ENCODE data around the gene RAB8A.

The RAB8A gene

DNA sequence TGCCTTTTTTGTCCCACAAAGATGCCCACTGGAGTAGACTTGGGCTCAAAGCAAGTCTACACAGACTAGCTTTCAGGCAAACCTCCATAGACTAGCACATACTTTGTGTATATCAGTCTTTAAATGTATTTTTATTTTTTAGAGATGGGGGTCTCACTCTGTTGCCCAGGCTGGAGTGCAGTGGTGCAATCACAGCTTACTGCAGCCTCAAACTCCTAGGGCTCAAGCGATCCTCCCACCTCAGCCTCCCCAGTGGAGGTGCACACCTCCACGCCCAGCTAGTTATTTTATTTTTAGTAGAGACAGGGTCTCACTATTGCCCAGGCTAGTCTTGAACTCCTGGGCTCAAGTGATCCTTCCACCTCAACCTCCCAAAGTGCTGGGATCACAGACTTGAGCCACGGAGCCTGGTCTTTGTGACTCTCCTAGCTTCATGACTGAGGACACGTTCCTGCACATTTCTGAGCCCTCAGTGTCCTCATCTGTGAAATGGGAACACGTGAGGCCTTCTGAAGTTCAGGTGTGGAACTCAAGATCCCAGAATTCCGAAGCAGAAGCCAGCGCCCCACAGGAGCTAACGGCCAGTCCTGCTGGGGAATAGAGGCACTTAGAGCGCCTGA lies 40.5 kb upstream of the RAB8A start:
- Histone ChIP-seq H3K4me1 (ENCODE audit: control insufficient read depth, insufficient read depth, low read length) (peaks cover 65% of the 10 kb centered on the region), H3K27me3 (ENCODE audit: control insufficient read depth in 1 of 2, insufficient read depth in 2 of 2, low read length in 2 of 2) (no peaks in the 10 kb centered on the region), H3K36me3 (ENCODE audit: control insufficient read depth in 2 of 2, insufficient read depth in 2 of 2, low read length in 2 of 2) (peaks cover 10 to 16% of the 10 kb centered on the region in 2 donors), H3K9me3 (ENCODE audit: control insufficient read depth in 2 of 2, low read length in 2 of 2) (no peaks in the 10 kb centered on the region), H3K9ac (ENCODE audit: low read length in 2 of 2) (peak overlapping the region; percentile 47 to 99), H3K4me3 (ENCODE audit: low read length in 2 of 2) (peak overlapping the region; percentile 99 to 100), H3K27ac (ENCODE audit: low read length) (peak overlapping the region; percentile 100)

DNA sequence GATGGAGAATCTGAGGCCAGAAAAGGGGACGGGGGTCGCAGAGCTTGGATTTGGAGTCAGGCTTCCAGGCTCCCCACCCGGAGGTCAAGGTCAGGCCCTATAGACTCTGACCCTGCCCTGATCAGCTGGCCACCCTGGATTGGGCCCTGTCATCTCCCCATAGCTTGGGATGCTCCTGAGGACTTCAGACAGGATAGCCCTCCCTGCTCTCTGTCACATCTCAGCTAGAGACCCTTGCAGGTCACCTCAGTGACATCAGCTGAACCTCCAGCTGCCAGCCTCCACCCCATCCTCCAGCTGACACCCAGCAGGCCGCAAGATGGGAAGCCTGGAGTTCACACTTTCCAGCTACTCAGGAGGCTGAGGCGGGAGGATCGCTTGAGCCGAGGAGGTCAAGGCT lies 38.2 kb upstream of the RAB8A start:
- Histone ChIP-seq H3K4me3 (ENCODE audit: low read length in 2 of 2) (peak overlapping the region in 1 of 2 donors; percentile 31), H3K9ac (ENCODE audit: low read length in 2 of 2) (peak overlapping the region in 1 of 2 donors; percentile 5), H3K4me1 (ENCODE audit: control insufficient read depth, insufficient read depth, low read length) (peaks cover 70% of the 10 kb centered on the region), H3K27ac (ENCODE audit: low read length) (peak overlapping the region; percentile 100), H3K27me3 (ENCODE audit: control insufficient read depth in 1 of 2, insufficient read depth in 2 of 2, low read length in 2 of 2) (no peaks in the 10 kb centered on the region), H3K9me3 (ENCODE audit: control insufficient read depth in 2 of 2, low read length in 2 of 2) (no peaks in the 10 kb centered on the region), H3K36me3 (ENCODE audit: control insufficient read depth in 2 of 2, insufficient read depth in 2 of 2, low read length in 2 of 2) (peaks cover 7 to 16% of the 10 kb centered on the region in 2 donors)

DNA sequence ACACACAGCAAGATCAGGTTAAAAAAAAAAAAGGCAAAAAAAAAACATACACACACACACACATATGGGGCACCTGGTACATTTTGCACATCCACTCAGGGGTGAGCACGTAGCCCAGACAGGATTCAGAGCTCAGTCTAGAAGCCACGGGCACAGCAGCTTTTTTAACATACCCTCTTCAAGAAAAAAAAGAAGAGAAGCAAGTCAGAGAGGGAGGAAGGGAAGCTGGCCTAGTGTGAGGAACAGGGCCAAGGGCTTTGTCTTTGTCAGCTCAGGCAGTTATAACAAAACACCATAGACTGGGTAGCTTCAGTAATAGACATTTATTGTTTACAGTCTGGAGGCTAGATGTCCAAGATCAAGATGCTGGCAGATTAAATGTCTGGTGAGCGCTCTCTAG lies 37.7 kb upstream of the RAB8A start:
- Histone ChIP-seq H3K27me3 (ENCODE audit: control insufficient read depth in 1 of 2, insufficient read depth in 2 of 2, low read length in 2 of 2) (no peaks in the 10 kb centered on the region), H3K27ac (ENCODE audit: low read length) (peak overlapping the region; percentile 100), H3K4me3 (ENCODE audit: low read length in 2 of 2) (no peak overlapping the region), H3K36me3 (ENCODE audit: control insufficient read depth in 2 of 2, insufficient read depth in 2 of 2, low read length in 2 of 2) (peaks cover 5 to 13% of the 10 kb centered on the region in 2 donors), H3K9ac (ENCODE audit: low read length in 2 of 2) (no peak overlapping the region), H3K9me3 (ENCODE audit: control insufficient read depth in 2 of 2, low read length in 2 of 2) (no peaks in the 10 kb centered on the region), H3K4me1 (ENCODE audit: control insufficient read depth, insufficient read depth, low read length) (peaks cover 70% of the 10 kb centered on the region)

DNA sequence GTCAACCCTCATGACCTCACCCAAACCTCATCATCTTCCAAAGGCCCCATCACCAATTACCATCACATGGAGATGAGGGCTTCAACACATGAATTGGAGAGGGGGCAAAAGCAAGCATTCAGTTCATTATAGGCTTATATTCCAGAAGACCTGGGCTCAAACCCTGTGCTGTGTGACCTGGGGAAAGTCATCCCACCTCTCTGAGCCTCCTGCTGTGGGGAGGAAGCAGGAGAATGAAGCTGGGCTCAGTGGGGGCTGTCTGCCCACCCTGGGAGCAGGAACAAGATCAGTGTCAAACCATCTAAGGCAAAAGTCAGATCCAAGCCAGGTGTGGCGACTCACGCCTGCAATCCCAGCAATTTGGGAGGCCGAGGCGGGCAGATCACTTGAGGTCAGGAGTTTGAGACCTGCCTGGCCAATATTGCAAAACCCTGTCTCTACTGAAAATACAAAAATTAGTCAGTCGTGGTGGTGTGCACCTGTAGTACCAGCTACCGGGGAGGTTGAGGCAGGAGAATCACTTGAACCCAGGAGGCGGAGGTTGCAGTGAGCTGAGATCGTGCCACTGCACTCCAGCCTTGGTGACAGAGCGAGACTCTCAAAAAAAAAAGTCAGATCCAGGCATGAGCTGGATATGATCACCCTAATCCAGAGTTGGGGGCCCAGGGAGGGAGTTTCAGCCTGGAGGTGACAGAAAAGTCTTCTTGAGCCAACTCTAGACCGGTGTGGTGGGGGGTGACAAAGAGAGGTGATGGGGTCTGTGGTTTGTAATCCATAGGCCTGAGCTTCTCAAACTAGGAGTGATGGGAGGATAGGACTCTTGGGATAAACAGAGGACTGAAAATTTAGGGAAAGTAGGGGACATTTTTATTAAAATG lies 37.0 kb upstream of the RAB8A start:
- H3K27ac ChIP-seq (ENCODE audit: low read length) = peak overlapping the region; percentile 100
- peaks cover 77% of the 10 kb centered on the region for H3K4me1 ChIP-seq (ENCODE audit: control insufficient read depth, insufficient read depth, low read length)
- H3K36me3 ChIP-seq (ENCODE audit: control insufficient read depth in 2 of 2, insufficient read depth in 2 of 2, low read length in 2 of 2) = peaks cover 5 to 11% of the 10 kb centered on the region in 2 donors
- H3K4me3 ChIP-seq (ENCODE audit: low read length in 2 of 2) = peak overlapping the region in 1 of 2 donors; percentile 3
- no peaks in the 10 kb centered on the region for H3K27me3 ChIP-seq (ENCODE audit: control insufficient read depth in 1 of 2, insufficient read depth in 2 of 2, low read length in 2 of 2)
- no peaks in the 10 kb centered on the region for H3K9me3 ChIP-seq (ENCODE audit: control insufficient read depth in 2 of 2, low read length in 2 of 2)
- peak overlapping the region; percentile 90 for H3K9ac ChIP-seq (ENCODE audit: low read length in 2 of 2)

DNA sequence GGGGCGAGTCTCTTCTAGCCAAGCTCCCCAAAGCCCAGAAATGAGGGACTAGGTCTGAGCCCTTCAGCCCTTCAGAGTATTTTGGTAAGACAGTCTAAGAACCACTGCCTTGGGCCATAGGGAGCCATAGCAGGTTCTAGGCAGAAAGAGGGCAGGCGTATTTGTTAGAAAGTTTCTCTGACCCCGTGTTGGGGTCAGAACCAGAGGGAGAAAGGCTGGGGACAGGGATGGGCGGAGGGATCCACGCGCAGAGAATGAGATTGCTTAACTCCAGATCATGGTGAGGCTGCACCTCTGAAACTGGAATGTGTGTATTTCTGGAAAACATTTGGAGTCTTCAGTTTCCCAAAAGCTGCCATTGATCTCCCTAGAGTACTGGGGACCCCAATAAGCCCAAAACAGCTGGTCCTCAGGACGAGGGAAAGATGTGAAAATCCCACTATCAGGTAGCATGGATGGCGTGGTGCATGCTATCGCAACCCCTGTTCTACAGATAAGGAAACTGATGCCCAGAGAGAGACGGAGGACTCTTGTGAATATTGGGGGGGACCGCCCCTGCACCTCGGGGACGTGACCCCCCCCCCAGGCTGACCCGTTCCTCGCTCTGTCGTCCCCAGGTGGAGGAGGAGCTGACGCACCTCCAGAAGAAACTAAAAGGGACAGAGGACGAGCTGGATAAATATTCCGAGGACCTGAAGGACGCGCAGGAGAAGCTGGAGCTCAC lies 36.1 kb upstream of the RAB8A start:
- Histone ChIP-seq H3K4me1 (ENCODE audit: control insufficient read depth, insufficient read depth, low read length) (peaks cover 80% of the 10 kb centered on the region), H3K27ac (ENCODE audit: low read length) (peak overlapping the region; percentile 100), H3K9me3 (ENCODE audit: control insufficient read depth in 2 of 2, low read length in 2 of 2) (no peaks in the 10 kb centered on the region), H3K9ac (ENCODE audit: low read length in 2 of 2) (peak overlapping the region; percentile 90), H3K27me3 (ENCODE audit: control insufficient read depth in 1 of 2, insufficient read depth in 2 of 2, low read length in 2 of 2) (no peaks in the 10 kb centered on the region), H3K4me3 (ENCODE audit: low read length in 2 of 2) (peak overlapping the region; percentile 84 to 89), H3K36me3 (ENCODE audit: control insufficient read depth in 2 of 2, insufficient read depth in 2 of 2, low read length in 2 of 2) (peaks cover 8 to 11% of the 10 kb centered on the region in 2 donors)

DNA sequence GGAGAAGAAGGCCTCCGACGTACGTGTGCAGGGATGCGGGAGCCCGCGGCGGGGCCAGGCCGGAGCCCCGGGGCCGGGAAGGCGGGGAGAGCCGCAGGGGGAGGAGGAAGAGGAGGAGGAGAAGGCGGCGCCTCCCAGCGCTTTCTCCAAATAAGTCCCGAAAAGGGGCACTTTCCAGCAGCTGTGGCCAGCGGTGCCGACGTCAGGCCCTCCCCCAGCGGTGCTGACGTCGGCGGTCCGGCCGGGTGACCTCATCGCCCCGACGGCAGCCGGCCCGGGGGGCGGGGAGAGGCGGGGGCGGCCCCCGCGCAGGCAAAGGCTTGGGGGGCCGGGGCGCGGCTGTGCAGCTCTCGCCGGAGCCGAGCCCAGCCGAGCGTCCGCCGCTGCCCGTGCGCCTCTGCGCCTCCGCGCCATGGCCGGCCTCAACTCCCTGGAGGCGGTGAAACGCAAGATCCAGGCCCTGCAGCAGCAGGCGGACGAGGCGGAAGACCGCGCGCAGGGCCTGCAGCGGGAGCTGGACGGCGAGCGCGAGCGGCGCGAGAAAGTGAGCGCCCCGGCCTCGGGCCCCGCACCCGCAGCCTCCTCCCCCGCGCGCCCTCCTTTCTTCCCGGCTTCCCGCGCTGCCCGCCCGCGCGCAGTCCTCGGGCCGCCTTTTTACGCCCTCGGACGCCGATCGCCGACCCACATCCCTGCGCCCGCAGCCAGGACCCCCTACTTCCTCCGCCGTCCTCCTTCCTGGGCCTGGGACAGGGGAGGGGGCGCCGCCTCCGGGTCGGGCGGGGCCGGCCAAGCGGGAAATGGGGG lies 35.3 kb upstream of the RAB8A start, which contains the start of gene TPM4:
TPM4 (plus strand) TSS at position 342 of the 804 bp plus-strand sequence; CDS start at position 413, 71 bp downstream.
- H3K9me3 ChIP-seq (ENCODE audit: control insufficient read depth in 2 of 2, low read length in 2 of 2) = no peaks in the 10 kb centered on the region
- H3K4me1 ChIP-seq (ENCODE audit: control insufficient read depth, insufficient read depth, low read length) = peaks cover 80% of the 10 kb centered on the region
- peak within 1 kb of the TSS; percentile 84 to 89 for H3K4me3 ChIP-seq (ENCODE audit: low read length in 2 of 2)
- H3K27me3 ChIP-seq (ENCODE audit: control insufficient read depth in 1 of 2, insufficient read depth in 2 of 2, low read length in 2 of 2) = no peaks in the 10 kb centered on the region
- peak within 1 kb of the TSS; percentile 97 to 99 for H3K9ac ChIP-seq (ENCODE audit: low read length in 2 of 2)
- peak within 1 kb of the TSS; percentile 100 for H3K27ac ChIP-seq (ENCODE audit: low read length)
- peaks cover 8 to 15% of the 10 kb centered on the region in 2 donors for H3K36me3 ChIP-seq (ENCODE audit: control insufficient read depth in 2 of 2, insufficient read depth in 2 of 2, low read length in 2 of 2)

DNA sequence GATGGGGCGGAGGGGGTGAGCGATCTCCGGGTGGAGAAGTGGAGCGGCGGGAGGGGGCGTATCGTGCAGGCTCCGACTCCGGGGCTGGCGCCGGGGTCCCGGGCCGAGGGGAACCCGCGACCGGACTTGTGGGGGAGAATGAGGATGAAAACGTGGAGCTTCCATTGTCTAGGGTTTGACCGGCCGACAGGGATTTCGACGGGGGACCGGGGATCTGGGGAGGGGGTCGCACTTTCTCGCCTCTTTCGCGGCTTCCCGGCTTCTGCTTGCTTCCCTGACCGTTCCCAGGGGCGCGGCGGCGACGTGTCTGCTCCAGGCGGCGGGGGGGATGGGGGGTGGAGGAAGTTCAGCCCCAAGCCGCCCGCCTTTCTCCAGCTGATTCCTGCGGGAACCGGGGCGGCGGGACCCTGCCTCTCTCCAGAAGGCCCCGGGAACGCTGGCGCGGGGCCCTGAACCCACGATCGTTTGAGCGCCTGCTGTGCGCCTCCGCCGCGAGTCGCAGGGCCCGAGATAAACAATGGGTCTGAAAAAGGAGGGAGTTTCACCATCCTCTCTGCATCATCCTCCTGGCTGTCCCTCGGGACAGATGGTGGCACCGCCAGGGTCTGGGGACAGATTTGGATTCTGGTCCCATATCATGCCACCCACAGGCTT lies 34.6 kb upstream of the RAB8A start:
- H3K27ac ChIP-seq (ENCODE audit: low read length) = peak overlapping the region; percentile 100
- peaks cover 15 to 18% of the 10 kb centered on the region in 2 donors for H3K36me3 ChIP-seq (ENCODE audit: control insufficient read depth in 2 of 2, insufficient read depth in 2 of 2, low read length in 2 of 2)
- peak overlapping the region; percentile 97 to 99 for H3K9ac ChIP-seq (ENCODE audit: low read length in 2 of 2)
- no peaks in the 10 kb centered on the region for H3K27me3 ChIP-seq (ENCODE audit: control insufficient read depth in 1 of 2, insufficient read depth in 2 of 2, low read length in 2 of 2)
- H3K4me3 ChIP-seq (ENCODE audit: low read length in 2 of 2) = peak overlapping the region; percentile 75 to 89
- H3K9me3 ChIP-seq (ENCODE audit: control insufficient read depth in 2 of 2, low read length in 2 of 2) = no peaks in the 10 kb centered on the region
- H3K4me1 ChIP-seq (ENCODE audit: control insufficient read depth, insufficient read depth, low read length) = peaks cover 79% of the 10 kb centered on the region

DNA sequence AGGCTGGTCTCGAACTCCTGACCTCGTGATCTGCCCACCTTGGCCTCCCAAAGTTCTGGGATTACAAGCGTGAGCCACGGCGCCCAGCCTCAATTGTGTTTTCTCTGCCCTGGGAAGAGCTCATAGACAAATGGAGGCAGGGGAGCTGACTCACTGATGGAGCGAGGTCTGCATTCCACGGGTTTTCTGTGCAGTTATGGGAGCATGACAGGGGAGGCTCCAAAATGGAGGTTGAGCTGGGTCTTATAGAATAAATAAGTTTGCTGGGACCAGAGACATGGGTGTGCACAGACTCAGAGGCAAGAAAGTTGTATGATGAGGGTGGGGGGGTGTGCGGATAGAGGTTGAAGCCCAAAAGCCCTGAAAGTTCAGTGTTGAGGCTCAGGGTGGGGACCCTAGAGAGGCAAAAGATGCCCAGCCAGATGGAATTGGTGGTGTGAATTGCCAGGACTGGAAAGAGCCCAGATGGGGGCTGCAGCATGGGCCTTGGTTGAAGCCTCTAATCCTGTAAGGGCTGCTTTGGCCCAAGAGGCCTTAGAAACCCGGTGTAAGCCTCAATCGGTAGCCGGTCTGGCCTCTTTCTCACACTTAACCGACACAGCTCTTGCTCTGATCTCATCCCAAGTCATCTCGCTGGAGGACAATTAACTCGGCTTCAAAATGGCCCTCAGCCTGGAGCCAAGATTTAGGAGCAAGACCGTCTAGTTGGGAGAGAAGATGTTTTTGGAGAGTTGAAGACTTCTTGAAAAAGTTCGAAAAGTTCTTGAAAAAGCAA lies 33.5 kb upstream of the RAB8A start:
- no peaks in the 10 kb centered on the region for H3K9me3 ChIP-seq (ENCODE audit: control insufficient read depth in 2 of 2, low read length in 2 of 2)
- H3K27me3 ChIP-seq (ENCODE audit: control insufficient read depth in 1 of 2, insufficient read depth in 2 of 2, low read length in 2 of 2) = no peaks in the 10 kb centered on the region
- peaks cover 77% of the 10 kb centered on the region for H3K4me1 ChIP-seq (ENCODE audit: control insufficient read depth, insufficient read depth, low read length)
- peak overlapping the region; percentile 100 for H3K27ac ChIP-seq (ENCODE audit: low read length)
- peak overlapping the region; percentile 75 to 89 for H3K4me3 ChIP-seq (ENCODE audit: low read length in 2 of 2)
- H3K9ac ChIP-seq (ENCODE audit: low read length in 2 of 2) = peak overlapping the region; percentile 97 to 99
- H3K36me3 ChIP-seq (ENCODE audit: control insufficient read depth in 2 of 2, insufficient read depth in 2 of 2, low read length in 2 of 2) = peaks cover 23 to 24% of the 10 kb centered on the region in 2 donors
